Lung microvascular endothelial cell (primary cell): ENCODE data around the gene MAPKAPK5. TPM values are rescaled to one million over a fixed set of nuclear protein-coding genes. Genes with fewer than 3 reads are reported as not detected.

Source experiments
- total RNA-seq: library from RNA; depleted of rRNA; stranded (reverse); fragments of >200 nt; gene quantifications from 2 replicates; pipeline ENCODE4 v1.2.1, GENCODE V29; 2014

MAPKAPK5 gene
- total RNA-seq, 1 donor from 2014 or later, result 18.5 TPM

Other genes with a start within 250 kb of the MAPKAPK5 start
- 9.6 and 23.0 TPM in 2 replicates for gene ATXN2, start 242.9 kb upstream of the MAPKAPK5 start, total RNA-seq
- gene BRAP, start 156.3 kb upstream of the MAPKAPK5 start, total RNA-seq, result 12.2 and 15.9 TPM in 2 replicates
- gene ACAD10, start 156.2 kb upstream of the MAPKAPK5 start, total RNA-seq, result 8.3 and 10.9 TPM in 2 replicates
- gene ALDH2, start 75.3 kb upstream of the MAPKAPK5 start, total RNA-seq, result 28.5 and 49.0 TPM in 2 replicates
- 2.0 and 3.4 TPM in 2 replicates for gene TMEM116, start 170.9 kb downstream of the MAPKAPK5 start, total RNA-seq
- gene ERP29, start 171.2 kb downstream of the MAPKAPK5 start, total RNA-seq, result 61.5 and 110 TPM in 2 replicates